HG03097 (cell line): ENCODE measurements around the gene BZW2.

Source experiments
- ATAC-seq: cut with Tn5 transposase; IDR thresholded peaks from one replicate; pipeline ENCODE4 v1.9.1; 2021; ENCODE audit not compliant: unreplicated experiment, low FRiP score

BZW2 gene

GRCh38 chr7:16712916-16713315 is 66.9 kb downstream of the BZW2 start:
- no peak for ATAC-seq

GRCh38 chr7:16715928-16716327 is 69.9 kb downstream of the BZW2 start:
- no peak for ATAC-seq

- no peak for ATAC-seq
These were observed 72.2 kb downstream of the BZW2 start for GRCh38 chr7:16718111-16718656.

GRCh38 chr7:16719699-16720098 is 73.7 kb downstream of the BZW2 start:
- no peak for ATAC-seq

GRCh38 chr7:16721541-16721940 is 75.6 kb downstream of the BZW2 start:
- ATAC-seq = no peak

- no peak for ATAC-seq
These were observed 78.4 kb downstream of the BZW2 start for GRCh38 chr7:16724344-16724743.

GRCh38 chr7:16726189-16726588 is 80.2 kb downstream of the BZW2 start:
- ATAC-seq = no peak

GRCh38 chr7:16727736-16728135 is 81.8 kb downstream of the BZW2 start:
- ATAC-seq = no peak

GRCh38 chr7:16728811-16729210 is 82.8 kb downstream of the BZW2 start:
- no peak for ATAC-seq

- ATAC-seq = no peak
These were observed 83.6 kb downstream of the BZW2 start for GRCh38 chr7:16729541-16729940.

GRCh38 chr7:16730937-16731336 is 85.0 kb downstream of the BZW2 start:
- no peak for ATAC-seq

- no peak for ATAC-seq
These were observed 86.8 kb downstream of the BZW2 start for GRCh38 chr7:16732828-16733227.

GRCh38 chr7:16734148-16734726 is 88.3 kb downstream of the BZW2 start:
- no peak for ATAC-seq

- no peak for ATAC-seq
These were observed 89.0 kb downstream of the BZW2 start for GRCh38 chr7:16735020-16735419.

- ATAC-seq = no peak
These were observed 92.2 kb downstream of the BZW2 start for GRCh38 chr7:16738011-16738688.

GRCh38 chr7:16739863-16740622 is 94.1 kb downstream of the BZW2 start:
- no peak for ATAC-seq

- no peak for ATAC-seq
These were observed 94.6 kb downstream of the BZW2 start for GRCh38 chr7:16740623-16740953.

- ATAC-seq = no peak
These were observed 95.0 kb downstream of the BZW2 start for GRCh38 chr7:16740996-16741395.

GRCh38 chr7:16741676-16742075 is 95.7 kb downstream of the BZW2 start:
- ATAC-seq = no peak

- no peak for ATAC-seq
These were observed 96.6 kb downstream of the BZW2 start for GRCh38 chr7:16742547-16742946.

- ATAC-seq = no peak
These were observed 97.3 kb downstream of the BZW2 start for GRCh38 chr7:16743236-16743635.
